Kidney (tissue), 14 donors: ENCODE results near the gene TOP2A. TPM values are rescaled to one million over a fixed set of nuclear protein-coding genes. Genes with fewer than 3 reads are reported as not detected.

ENCODE experiments used
- DNase-seq, 5 donors: peaks; one replicate each; pipeline ENCODE4 v3.0.0-alpha.2; 2013 to 2020
- FAIRE-seq: peaks from 2 replicates; lab custom pipeline; 2012; peaks lifted over from hg19 to GRCh38; lab: Jason Lieb, UNC
- H3K27ac ChIP-seq, 2 donors: one replicate each; pipeline ENCODE4 v1.7.0; 2013; ENCODE audit warnings: low read depth in 2 of 2, low read length in 2 of 2, inconsistent platforms in 1 of 2
- H3K27me3 ChIP-seq: one replicate; pipeline ENCODE4 v1.7.1; 2013; ENCODE audit warnings: low read length, inconsistent platforms; ENCODE audit not compliant: control insufficient read depth, insufficient read depth
- H3K36me3 ChIP-seq, 3 donors: one replicate each; pipeline versions ENCODE4 v1.7.0 to v1.7.1; 2013; ENCODE audit warnings: low read length in 3 of 3, control low read depth in 1 of 3, inconsistent platforms in 1 of 3; ENCODE audit not compliant: insufficient read depth in 3 of 3, control insufficient read depth in 2 of 3
- H3K4me1 ChIP-seq, 3 donors: one replicate each; pipeline versions ENCODE4 v1.7.0 to v1.7.1; 2013; ENCODE audit warnings: low read length in 3 of 3, inconsistent platforms in 1 of 3, low read depth in 1 of 3; ENCODE audit not compliant: control insufficient read depth in 2 of 3, insufficient read depth in 2 of 3
- H3K4me3 ChIP-seq, 3 donors: one replicate each; pipeline versions ENCODE4 v1.7.0 to v1.8.1; 2013; ENCODE audit warnings: low read length in 3 of 3, control low read depth in 1 of 3, inconsistent platforms in 1 of 3
- H3K9ac ChIP-seq, 3 donors: one replicate each; pipeline versions ENCODE4 v1.7.0 to v1.7.1; 2013; ENCODE audit warnings: low read length in 3 of 3, control low read depth in 1 of 3, inconsistent platforms in 1 of 3
- H3K9me3 ChIP-seq, 3 donors: one replicate each; pipeline versions ENCODE4 v1.7.0 to v1.7.1; 2013; ENCODE audit warnings: low read length in 3 of 3, control low read depth in 1 of 3, inconsistent platforms in 1 of 3; ENCODE audit not compliant: control insufficient read depth in 2 of 3, insufficient read depth in 1 of 3
- intact Hi-C: fragments of 100-400 bp; cut with DNase I; formaldehyde crosslinking; loops from one replicate; pipeline ENCODE4 v1.11.1; 2022
- polyA plus RNA-seq: library from polyadenylated mRNA; stranded (reverse); fragments of 350-450 nt; fragmentation: Illumina TruSeq; extraction: RNeasy Lipid Tissue Mini Kit (QIAGEN cat#74804); gene quantifications from one replicate; pipeline ENCODE4 v1.2.3, GENCODE V29; 2014; ENCODE audit warnings: low read depth, low replicate concordance; ENCODE audit not compliant: insufficient read depth
- total RNA-seq: library from RNA; stranded (reverse); fragmentation: NEBNext Ultra II Directional; extraction: Animal tissue kit (Norgen Biotek cat#: 25700); gene quantifications from one replicate; pipeline ENCODE4 v1.2.1, GENCODE V29; 2021
- TF ChIP-seq, protein P1 (sequence below): IDR thresholded peaks from 3 replicates; pipeline ENCODE4 v1.5.1; 2012; ENCODE audit warnings: mild to moderate bottlenecking, moderate library complexity, borderline replicate concordance; ENCODE audit not compliant: insufficient read depth; ENCODE audit errors: extremely low read depth
- donor health status: control.
- donor health status: control.
- donor health status: control.
- donor health status: control.
- donor health status: control.
- donor health status: DM: yes; HTN: yes; CAD: no.
- donor health status: Normal renal cell carcinoma (clear cell type).

The TOP2A gene
- total and polyA plus RNA-seq, 2 donors from 2014 or later = 0.82 to 2.7 TPM

DNA sequence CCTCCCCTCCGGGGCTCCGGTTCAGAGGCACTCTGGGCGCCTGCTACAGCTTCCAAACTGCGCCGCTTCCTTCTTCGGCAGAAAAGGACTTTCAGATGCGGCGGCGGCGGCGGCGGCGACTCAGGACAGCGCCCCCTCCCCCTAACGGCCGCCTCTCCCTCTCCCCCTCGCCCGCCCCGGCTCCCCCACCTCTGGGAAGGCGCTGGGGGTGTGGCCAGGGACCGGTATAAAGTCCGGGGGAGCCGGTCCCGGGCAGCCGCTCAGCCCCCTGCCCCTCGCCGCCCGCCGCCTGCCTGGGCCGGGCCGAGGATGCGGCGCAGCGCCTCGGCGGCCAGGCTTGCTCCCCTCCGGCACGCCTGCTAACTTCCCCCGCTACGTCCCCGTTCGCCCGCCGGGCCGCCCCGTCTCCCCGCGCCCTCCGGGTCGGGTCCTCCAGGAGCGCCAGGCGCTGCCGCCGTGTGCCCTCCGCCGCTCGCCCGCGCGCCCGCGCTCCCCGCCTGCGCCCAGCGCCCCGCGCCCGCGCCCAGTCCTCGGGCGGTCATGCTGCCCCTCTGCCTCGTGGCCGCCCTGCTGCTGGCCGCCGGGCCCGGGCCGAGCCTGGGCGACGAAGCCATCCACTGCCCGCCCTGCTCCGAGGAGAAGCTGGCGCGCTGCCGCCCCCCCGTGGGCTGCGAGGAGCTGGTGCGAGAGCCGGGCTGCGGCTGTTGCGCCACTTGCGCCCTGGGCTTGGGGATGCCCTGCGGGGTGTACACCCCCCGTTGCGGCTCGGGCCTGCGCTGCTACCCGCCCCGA is 25.7 kb upstream of the TOP2A start, which contains the start of gene IGFBP4:
Gene IGFBP4, plus strand, starts transcription at position 255 of the 792 bp plus-strand sequence. Its CDS starts 286 bp downstream, at position 541.
- no peak for FAIRE-seq
- peak; percentile 87 to 96 (median 92) for DNase-seq
- Histone ChIP-seq H3K9me3 (no peaks in the 10 kb centered on the region), H3K27me3 (no peaks in the 10 kb centered on the region), H3K36me3 (peaks cover 0 to 6% (median 3%) of the 10 kb centered on the region in 3 donors), H3K27ac (peak within 1 kb of the TSS; percentile 91 to 96), H3K9ac (peak within 1 kb of the TSS; percentile 55 to 99 (median 95)), H3K4me1 (peaks cover 3 to 20% (median 19%) of the 10 kb centered on the region in 3 donors), H3K4me3 (peak within 1 kb of the TSS; percentile 66 to 95 (median 83))
- intact Hi-C loops = loop anchor here (10.0 kb wide), 1 partner anchor 91 kb away; no protein-coding TSS in a partner anchor
- TF ChIP-seq, protein P1, sequence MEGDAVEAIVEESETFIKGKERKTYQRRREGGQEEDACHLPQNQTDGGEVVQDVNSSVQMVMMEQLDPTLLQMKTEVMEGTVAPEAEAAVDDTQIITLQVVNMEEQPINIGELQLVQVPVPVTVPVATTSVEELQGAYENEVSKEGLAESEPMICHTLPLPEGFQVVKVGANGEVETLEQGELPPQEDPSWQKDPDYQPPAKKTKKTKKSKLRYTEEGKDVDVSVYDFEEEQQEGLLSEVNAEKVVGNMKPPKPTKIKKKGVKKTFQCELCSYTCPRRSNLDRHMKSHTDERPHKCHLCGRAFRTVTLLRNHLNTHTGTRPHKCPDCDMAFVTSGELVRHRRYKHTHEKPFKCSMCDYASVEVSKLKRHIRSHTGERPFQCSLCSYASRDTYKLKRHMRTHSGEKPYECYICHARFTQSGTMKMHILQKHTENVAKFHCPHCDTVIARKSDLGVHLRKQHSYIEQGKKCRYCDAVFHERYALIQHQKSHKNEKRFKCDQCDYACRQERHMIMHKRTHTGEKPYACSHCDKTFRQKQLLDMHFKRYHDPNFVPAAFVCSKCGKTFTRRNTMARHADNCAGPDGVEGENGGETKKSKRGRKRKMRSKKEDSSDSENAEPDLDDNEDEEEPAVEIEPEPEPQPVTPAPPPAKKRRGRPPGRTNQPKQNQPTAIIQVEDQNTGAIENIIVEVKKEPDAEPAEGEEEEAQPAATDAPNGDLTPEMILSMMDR = peak; percentile 35

DNA sequence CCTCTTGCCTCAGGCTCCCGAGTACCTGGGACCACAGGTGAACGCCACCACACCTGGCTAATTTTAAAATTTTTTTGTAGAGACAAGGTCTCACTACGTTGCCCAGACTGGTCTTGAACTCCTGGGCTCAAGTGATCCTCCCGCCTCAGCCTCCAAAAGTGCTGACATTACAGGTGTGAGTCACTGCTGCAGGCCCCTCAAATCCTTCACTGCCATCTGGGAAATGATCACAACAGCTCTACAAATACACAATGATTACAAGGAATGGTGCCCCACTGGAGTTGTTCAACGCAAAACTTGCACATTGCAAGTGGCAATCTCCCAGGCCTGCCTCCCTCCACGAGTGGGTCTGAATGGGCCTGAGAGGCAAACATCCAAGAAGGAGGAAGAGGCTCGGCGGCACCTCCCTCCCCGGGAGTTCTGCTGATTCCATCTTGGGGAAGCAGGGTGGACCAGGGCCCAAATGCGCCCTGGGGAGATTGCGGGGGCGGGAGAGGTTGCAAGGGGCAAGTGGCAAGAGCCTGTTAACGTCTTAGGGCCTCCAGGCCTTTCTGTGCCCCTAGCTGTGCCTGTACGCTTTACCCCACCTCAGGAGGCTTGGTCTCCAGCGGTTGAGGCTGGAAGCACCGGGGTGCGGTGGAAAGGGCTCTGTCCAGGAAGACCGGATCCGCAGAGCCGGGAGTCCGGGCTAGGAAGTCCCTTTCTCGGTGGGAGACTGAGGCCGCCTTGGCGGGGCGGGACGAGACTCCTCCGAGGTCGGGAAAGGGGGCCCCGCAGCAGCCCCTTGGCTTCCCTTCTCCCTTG is 24.9 kb upstream of the TOP2A start:
- Histone ChIP-seq H3K4me3 (peak overlapping the region in 2 of 3 donors; percentile 63 to 65), H3K4me1 (peaks cover 3 to 12% (median 11%) of the 10 kb centered on the region in 3 donors), H3K9ac (peak overlapping the region in 2 of 3 donors; percentile 55 to 73), H3K9me3 (no peaks in the 10 kb centered on the region), H3K27ac (peak overlapping the region; percentile 91 to 96), H3K36me3 (peaks cover 0 to 6% (median 3%) of the 10 kb centered on the region in 3 donors), H3K27me3 (no peaks in the 10 kb centered on the region)
- intact Hi-C loops = loop anchor here (10.0 kb wide), 1 partner anchor 92 kb away; no protein-coding TSS in a partner anchor
- TF ChIP-seq, protein P1 = no peak
- no peak for FAIRE-seq
- DNase-seq = peak in 2 of 5 donors; percentile 57 to 86

DNA sequence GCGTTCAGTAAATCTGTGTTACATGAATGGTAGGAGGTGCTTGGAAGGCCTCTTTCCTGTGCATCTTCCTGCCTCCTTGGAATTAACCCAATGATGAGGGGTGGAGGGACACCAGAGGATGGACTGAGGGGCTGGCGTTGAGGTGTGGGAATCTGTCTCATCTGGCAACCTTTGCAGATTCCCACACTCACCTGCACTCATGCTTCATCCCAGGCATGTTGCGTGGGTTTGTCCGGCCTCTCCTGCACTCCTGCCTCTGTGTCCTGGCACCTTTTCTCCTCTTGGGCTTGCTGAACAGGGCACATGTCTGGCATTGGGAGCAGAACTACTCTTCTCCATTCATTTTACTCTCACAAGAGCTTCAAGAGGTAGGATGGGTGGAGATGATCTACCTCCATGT is 22.5 kb upstream of the TOP2A start:
- peaks cover 0 to 6% (median 3%) of the 10 kb centered on the region in 3 donors for H3K4me1 ChIP-seq
- DNase-seq (no peak), FAIRE-seq (no peak)
- no peaks in the 10 kb centered on the region for H3K9me3 ChIP-seq
- intact Hi-C loops = loop anchor here (10.0 kb wide), 1 partner anchor 95 kb away; no protein-coding TSS in a partner anchor
- H3K36me3 ChIP-seq = no peaks in the 10 kb centered on the region
- no peak overlapping the region for H3K27ac ChIP-seq
- H3K27me3 ChIP-seq = no peaks in the 10 kb centered on the region
- no peak overlapping the region for H3K9ac ChIP-seq
- TF ChIP-seq, protein P1 = no peak
- H3K4me3 ChIP-seq = no peak overlapping the region
